Right atrium auricular region (tissue), 2 donors: ENCODE data around the gene TMEM203. TPM values are rescaled to one million over a fixed set of nuclear protein-coding genes. Genes with fewer than 3 reads are reported as not detected.

Experiments
- DNase-seq: peaks from one replicate; pipeline ENCODE4 v3.0.0-alpha.2; 2019; ENCODE audit warnings: low spot score
- H3K27ac ChIP-seq, 2 donors: fragments of 200-600 bp; sonication (generic); 1 replicate in 1 of 2; 2 replicates in 1 of 2; pipeline ENCODE4 v1.5.1; 2016 to 2019
- H3K27me3 ChIP-seq, 2 donors: fragments of 200-600 bp; sonication (generic); one replicate each; pipeline versions ENCODE4 v1.5.1 to v1.6.0; 2017 to 2019
- H3K36me3 ChIP-seq: fragments of 200-600 bp; sonication (generic); one replicate; pipeline ENCODE4 v1.5.1; 2016
- H3K4me1 ChIP-seq, 2 donors: fragments of 200-600 bp; sonication (generic); one replicate each; pipeline versions ENCODE4 v1.5.1 to v1.6.0; 2017 to 2019
- H3K4me3 ChIP-seq, 2 donors: fragments of 200-600 bp; sonication (generic); 1 replicate in 1 of 2; 2 replicates in 1 of 2; pipeline ENCODE4 v1.5.1; 2017 to 2019; ENCODE audit warnings: mild to moderate bottlenecking in 1 of 2, moderate library complexity in 1 of 2
- H3K9me3 ChIP-seq, 2 donors: fragments of 200-600 bp; sonication (generic); one replicate each; pipeline ENCODE4 v1.5.1; 2019
- total RNA-seq, 2 donors: library from RNA; depleted of rRNA; stranded (reverse); fragments of >200 nt; gene quantifications; one replicate each; pipeline ENCODE4 v1.1.0, GENCODE V29; 2016
- TF ChIP-seq, protein P1 (sequence below), 2 donors: fragments of 200-600 bp; sonication (generic); IDR thresholded peaks; one replicate each; pipeline ENCODE4 v1.5.1; 2019; ENCODE audit warnings: antibody characterized with exemption in 2 of 2

The TMEM203 gene
- total RNA-seq, 2 donors from 2014 or later, result 31.4 to 33.9 TPM

DNA sequence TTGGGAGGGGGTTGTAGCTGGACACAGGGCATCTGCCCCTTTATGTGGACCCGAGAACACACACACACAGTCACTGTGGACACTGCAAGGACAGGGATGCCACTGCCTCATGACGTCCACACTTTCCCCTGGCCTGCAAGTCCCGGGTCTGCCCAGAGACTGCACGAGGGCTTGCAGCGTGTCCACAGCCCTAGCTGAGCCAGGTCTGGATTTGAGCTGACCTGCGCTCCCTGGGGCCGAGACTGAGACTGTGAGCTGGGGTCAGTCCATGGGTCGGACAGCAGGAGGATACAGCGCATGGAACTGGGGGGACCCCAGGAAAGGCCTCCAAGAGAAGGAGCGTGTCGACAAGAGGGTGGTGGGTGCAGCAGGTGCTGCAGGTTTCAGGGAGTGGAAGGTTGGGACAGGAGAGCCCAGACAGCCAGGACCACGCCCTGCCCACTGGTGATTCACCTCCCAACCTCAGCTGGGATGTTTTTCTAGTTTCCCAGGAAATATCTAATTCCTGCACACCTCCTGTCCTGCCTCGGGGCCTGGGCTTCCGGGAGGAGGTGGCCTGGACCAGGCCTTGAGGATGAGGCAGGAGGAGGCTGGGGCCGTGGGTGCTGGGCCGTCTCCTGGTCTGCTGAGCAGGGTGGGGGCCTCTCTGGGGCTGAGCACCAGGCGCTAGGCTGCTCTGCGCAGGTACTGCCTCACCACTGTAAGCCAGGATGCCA, 21.0 kb upstream of the TMEM203 start:
- Histone ChIP-seq H3K27ac (no peak overlapping the region), H3K4me1 (peaks cover 0 to 30% of the 10 kb centered on the region in 2 donors), H3K36me3 (no peaks in the 10 kb centered on the region), H3K4me3 (no peak overlapping the region), H3K27me3 (peaks cover 3 to 9% of the 10 kb centered on the region in 2 donors), H3K9me3 (no peaks in the 10 kb centered on the region)
- TF ChIP-seq, protein P1, sequence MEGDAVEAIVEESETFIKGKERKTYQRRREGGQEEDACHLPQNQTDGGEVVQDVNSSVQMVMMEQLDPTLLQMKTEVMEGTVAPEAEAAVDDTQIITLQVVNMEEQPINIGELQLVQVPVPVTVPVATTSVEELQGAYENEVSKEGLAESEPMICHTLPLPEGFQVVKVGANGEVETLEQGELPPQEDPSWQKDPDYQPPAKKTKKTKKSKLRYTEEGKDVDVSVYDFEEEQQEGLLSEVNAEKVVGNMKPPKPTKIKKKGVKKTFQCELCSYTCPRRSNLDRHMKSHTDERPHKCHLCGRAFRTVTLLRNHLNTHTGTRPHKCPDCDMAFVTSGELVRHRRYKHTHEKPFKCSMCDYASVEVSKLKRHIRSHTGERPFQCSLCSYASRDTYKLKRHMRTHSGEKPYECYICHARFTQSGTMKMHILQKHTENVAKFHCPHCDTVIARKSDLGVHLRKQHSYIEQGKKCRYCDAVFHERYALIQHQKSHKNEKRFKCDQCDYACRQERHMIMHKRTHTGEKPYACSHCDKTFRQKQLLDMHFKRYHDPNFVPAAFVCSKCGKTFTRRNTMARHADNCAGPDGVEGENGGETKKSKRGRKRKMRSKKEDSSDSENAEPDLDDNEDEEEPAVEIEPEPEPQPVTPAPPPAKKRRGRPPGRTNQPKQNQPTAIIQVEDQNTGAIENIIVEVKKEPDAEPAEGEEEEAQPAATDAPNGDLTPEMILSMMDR (IDR thresholded peaks at IDR 0.05), result no peak
- no peak for DNase-seq

DNA sequence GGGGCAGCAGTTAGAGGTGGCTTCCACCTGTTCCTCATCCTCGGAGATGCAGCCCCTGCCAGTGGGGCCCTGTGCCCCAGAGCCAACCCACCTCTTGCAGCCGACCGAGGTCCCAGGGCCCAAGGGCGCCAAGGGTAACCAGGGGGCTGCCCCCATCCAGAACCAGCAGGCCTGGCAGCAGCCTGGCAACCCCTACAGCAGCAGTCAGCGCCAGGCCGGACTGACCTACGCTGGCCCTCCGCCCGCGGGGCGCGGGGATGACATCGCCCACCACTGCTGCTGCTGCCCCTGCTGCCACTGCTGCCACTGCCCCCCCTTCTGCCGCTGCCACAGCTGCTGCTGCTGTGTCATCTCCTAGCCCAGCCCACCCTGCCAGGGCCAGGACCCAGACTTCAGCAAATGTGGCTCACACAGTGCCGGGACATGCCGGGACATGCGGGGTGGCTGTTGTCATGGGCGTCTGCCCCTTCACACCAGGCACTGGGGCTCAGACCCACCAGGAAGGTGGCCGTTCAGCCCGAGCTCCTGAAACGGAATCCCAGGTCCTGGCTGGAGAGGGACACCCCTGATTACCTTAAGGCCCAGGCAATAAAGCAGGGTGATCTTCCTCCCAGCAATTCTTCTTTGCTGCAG, 20.4 kb upstream of the TMEM203 start:
- H3K4me1 ChIP-seq, result peaks cover 0 to 36% of the 10 kb centered on the region in 2 donors
- no peak overlapping the region for H3K4me3 ChIP-seq
- no peaks in the 10 kb centered on the region for H3K9me3 ChIP-seq
- no peak for DNase-seq
- H3K36me3 ChIP-seq, result no peaks in the 10 kb centered on the region
- H3K27me3 ChIP-seq, result peaks cover 3 to 9% of the 10 kb centered on the region in 2 donors
- H3K27ac ChIP-seq, result no peak overlapping the region
- TF ChIP-seq, protein P1 (IDR thresholded peaks at IDR 0.05), result no peak

DNA sequence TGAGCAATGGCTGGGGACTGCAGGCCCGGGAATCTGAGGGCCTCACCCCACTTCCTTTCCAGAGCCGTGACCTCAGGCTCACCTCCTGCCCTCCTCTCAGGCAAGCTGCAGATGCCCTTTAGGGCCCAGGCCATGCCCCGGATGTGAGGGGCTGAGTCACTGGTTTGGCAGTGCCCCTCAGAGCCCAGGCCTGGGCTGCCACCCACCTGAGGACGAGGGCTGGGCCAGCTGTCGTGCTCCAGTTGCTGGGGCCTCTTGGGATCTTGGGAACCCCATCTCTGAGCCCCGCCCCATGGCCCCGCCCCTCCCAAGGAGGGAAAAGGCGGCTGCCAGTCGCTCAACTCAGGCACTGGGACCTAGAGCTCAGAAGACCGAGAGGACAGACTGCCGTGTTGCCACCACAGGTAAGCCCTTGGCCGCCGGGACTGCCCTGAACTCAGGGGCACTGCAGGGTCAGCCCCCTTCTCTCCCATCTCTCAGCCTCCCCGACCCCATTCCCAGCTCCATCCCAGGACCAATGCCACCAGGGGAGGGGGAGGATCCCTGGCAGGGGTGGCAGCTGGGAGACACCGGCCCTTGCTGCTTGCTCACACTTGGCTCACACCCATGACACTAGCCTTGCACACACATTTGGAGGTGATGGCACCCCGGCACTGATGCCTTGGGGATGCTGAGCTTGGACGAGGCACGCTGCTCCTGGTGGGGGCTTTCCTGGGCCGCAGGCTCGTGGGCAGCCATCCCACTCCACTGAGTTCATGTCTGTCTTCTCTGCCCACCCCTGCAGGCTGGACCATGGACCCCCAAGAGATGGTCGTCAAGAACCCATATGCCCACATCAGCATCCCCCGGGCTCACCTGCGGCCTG, 19.6 kb upstream of the TMEM203 start, which contains the start of gene CYSRT1:
CYSRT1 (plus strand) TSS at position 345 of the 865 bp plus-strand sequence; CDS start at position 793, 448 bp downstream.
- TF ChIP-seq, protein P1 (IDR thresholded peaks at IDR 0.05), result no peak
- Histone ChIP-seq H3K36me3 (no peaks in the 10 kb centered on the region), H3K4me3 (peak within 1 kb of the TSS; percentile 60 to 70), H3K27me3 (peaks cover 3 to 6% of the 10 kb centered on the region in 2 donors), H3K4me1 (peaks cover 0 to 36% of the 10 kb centered on the region in 2 donors), H3K27ac (peak within 1 kb of the TSS; percentile 77 to 86), H3K9me3 (no peaks in the 10 kb centered on the region)
- DNase-seq, result no peak

DNA sequence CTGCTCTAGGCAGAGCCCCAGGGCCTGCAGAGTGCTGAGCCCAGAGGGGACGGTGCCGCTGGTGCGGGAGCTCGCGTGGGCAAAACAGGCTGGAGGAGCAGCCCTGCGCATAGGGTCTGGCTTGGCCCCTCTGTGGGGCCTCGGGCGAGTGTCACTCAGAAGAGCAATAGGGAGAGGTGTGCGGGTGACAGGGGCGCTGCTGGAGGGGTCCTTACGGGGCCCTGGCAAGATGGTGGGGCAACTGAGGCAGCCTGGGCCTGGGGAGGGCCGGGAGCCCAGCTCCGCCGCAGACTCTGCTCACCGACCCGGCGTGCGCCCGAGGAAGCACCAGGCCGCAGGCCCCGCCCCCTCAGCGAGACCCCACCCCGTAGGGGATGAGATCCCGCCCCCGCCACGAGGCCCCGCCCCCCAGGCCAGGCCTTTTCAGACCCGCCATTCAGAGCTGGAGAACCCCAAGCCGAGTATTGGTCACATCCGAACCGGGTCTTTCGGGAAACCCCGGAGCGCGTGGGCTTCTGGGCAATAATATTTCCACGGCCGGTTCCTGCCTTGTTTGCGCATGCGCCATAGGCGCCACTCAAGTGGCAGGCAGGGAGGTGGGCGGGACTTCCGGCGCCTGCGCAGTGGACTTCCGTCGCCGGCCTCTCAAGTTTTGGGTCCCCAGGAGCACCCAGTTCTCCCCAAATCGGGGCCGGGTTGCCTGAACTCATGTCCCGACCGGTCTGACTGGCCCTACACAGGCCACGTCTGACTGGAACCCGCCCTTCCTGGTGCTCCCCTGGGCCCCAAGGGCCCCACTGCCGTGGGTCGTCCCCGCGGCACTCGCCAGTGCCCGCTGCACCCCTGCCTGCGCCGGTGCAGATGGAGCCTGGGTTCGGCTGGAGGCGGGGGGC, 17.9 kb upstream of the TMEM203 start:
- Histone ChIP-seq H3K4me3 (peak overlapping the region; percentile 60 to 70), H3K4me1 (peaks cover 0 to 45% of the 10 kb centered on the region in 2 donors), H3K27ac (peak overlapping the region; percentile 77 to 86), H3K27me3 (peaks cover 0 to 4% of the 10 kb centered on the region in 2 donors), H3K9me3 (no peaks in the 10 kb centered on the region), H3K36me3 (no peaks in the 10 kb centered on the region)
- TF ChIP-seq, protein P1 (IDR thresholded peaks at IDR 0.05), result no peak
- DNase-seq, result peak; percentile 99
